ENCODE results near the gene SIN3B.

GRCh38 chr19:16829822-16830289 is 658 bp downstream of the SIN3B start:
- TF ChIP-seq, protein P1, sequence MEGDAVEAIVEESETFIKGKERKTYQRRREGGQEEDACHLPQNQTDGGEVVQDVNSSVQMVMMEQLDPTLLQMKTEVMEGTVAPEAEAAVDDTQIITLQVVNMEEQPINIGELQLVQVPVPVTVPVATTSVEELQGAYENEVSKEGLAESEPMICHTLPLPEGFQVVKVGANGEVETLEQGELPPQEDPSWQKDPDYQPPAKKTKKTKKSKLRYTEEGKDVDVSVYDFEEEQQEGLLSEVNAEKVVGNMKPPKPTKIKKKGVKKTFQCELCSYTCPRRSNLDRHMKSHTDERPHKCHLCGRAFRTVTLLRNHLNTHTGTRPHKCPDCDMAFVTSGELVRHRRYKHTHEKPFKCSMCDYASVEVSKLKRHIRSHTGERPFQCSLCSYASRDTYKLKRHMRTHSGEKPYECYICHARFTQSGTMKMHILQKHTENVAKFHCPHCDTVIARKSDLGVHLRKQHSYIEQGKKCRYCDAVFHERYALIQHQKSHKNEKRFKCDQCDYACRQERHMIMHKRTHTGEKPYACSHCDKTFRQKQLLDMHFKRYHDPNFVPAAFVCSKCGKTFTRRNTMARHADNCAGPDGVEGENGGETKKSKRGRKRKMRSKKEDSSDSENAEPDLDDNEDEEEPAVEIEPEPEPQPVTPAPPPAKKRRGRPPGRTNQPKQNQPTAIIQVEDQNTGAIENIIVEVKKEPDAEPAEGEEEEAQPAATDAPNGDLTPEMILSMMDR (IDR thresholded peaks at IDR 0.05): no peak
- no peak for TF ChIP-seq POLR2A (IDR thresholded peaks at IDR 0.05)

Data from vagina (tissue), 2 donors.